ENCODE measurements around the gene EDAR. TPM values are rescaled to one million over a fixed set of nuclear protein-coding genes. Genes with fewer than 3 reads are reported as not detected.

The EDAR gene
- total and polyA plus RNA-seq, 11 donors, result 0.01 to 0.20 (median 0.16) TPM; not detected in 8

GRCh38 chr2:109001201-109001600, 12.2 kb upstream of the EDAR start:
- ATAC-seq, result no peak
- no peak for TF ChIP-seq POLR2A (IDR thresholded peaks at IDR 0.05)
- no peak for TF ChIP-seq CTCF (IDR thresholded peaks at IDR 0.05)

GRCh38 chr2:109000738-109001137, 11.7 kb upstream of the EDAR start:
- no peak for DNase-seq

More at GRCh38 chr2:109001201-109001600, 12.2 kb upstream of the EDAR start:
- 71 to 91% (median 82%) methylated on average over 3 of the region's 3 CpGs for WGBS, 4 donors
- H3K4me3 ChIP-seq, result no peak overlapping the region
- H3K9me3 ChIP-seq, result no peaks in the 10 kb centered on the region
- H3K27ac ChIP-seq, result no peak overlapping the region
- H3K27me3 ChIP-seq, result peaks cover 0 to 4% (median 0%) of the 10 kb centered on the region in 9 donors
- intact Hi-C loops (cut with DNase I), result no loop called here
- H3K4me1 ChIP-seq, result no peaks in the 10 kb centered on the region
- H3K36me3 ChIP-seq, result no peaks in the 10 kb centered on the region
- no peak for DNase-seq

GRCh38 chr2:108998911-108999310, 9.9 kb upstream of the EDAR start:
- H3K27me3 ChIP-seq, result peaks cover 0 to 4% (median 0%) of the 10 kb centered on the region in 9 donors
- no peak for TF ChIP-seq CTCF (IDR thresholded peaks at IDR 0.05)
- TF ChIP-seq POLR2A (IDR thresholded peaks at IDR 0.05), result no peak
- 78 to 85% (median 82%) methylated on average over 3 of the region's 3 CpGs for WGBS, 4 donors
- H3K4me3 ChIP-seq, result no peak overlapping the region
- H3K36me3 ChIP-seq, result no peaks in the 10 kb centered on the region
- H3K27ac ChIP-seq, result no peak overlapping the region
- intact Hi-C loops (cut with DNase I), result no loop called here
- ATAC-seq (no peak), DNase-seq (no peak)
- no peaks in the 10 kb centered on the region for H3K4me1 ChIP-seq
- no peaks in the 10 kb centered on the region for H3K9me3 ChIP-seq

More at GRCh38 chr2:109000738-109001137, 11.7 kb upstream of the EDAR start:
- H3K27ac ChIP-seq, result no peak overlapping the region
- TF ChIP-seq POLR2A (IDR thresholded peaks at IDR 0.05) (no peak), CTCF (IDR thresholded peaks at IDR 0.05) (no peak)
- H3K27me3 ChIP-seq, result peaks cover 0 to 4% (median 0%) of the 10 kb centered on the region in 9 donors
- WGBS, 4 donors, result 48 to 58% (median 54%) methylated on average over 4 of the region's 4 CpGs
- H3K4me3 ChIP-seq, result no peak overlapping the region
- H3K4me1 ChIP-seq, result no peaks in the 10 kb centered on the region
- intact Hi-C loops (cut with DNase I), result no loop called here
- H3K9me3 ChIP-seq, result no peaks in the 10 kb centered on the region
- H3K36me3 ChIP-seq, result no peaks in the 10 kb centered on the region
- ATAC-seq, result no peak

- intact Hi-C loops (cut with DNase I), result loop anchor here in 1 of 10 donors (5.0 kb wide), 1 partner anchor 137 kb away; no protein-coding TSS in a partner anchor
These were observed 5.2 kb upstream of the EDAR start for GRCh38 chr2:108994178-108994577.

More at GRCh38 chr2:108994178-108994577, 5.2 kb upstream of the EDAR start:
- TF ChIP-seq POLR2A (IDR thresholded peaks at IDR 0.05) (no peak), CTCF (IDR thresholded peaks at IDR 0.05) (no peak)
- H3K27me3 ChIP-seq, result peaks cover 0 to 3% (median 0%) of the 10 kb centered on the region in 9 donors
- no peaks in the 10 kb centered on the region for H3K9me3 ChIP-seq
- H3K4me1 ChIP-seq, result no peaks in the 10 kb centered on the region
- no peak for DNase-seq
- H3K36me3 ChIP-seq, result no peaks in the 10 kb centered on the region
- H3K4me3 ChIP-seq, result no peak overlapping the region
- no peak for ATAC-seq
- 93 to 97% (median 93%) methylated on average over 5 to 6 of the region's 6 CpGs for WGBS, 4 donors
- H3K27ac ChIP-seq, result no peak overlapping the region
